Neuronal stem cell (in vitro differentiated cells): ENCODE data around the gene NATD1.

Source experiments
- DNase-seq: peaks from one replicate; pipeline ENCODE4 v3.0.0-alpha.2; 2013; ENCODE audit warnings: low spot score
- H2AFZ ChIP-seq: one replicate; pipeline ENCODE4 v1.6.1; 2013; ENCODE audit warnings: mild to moderate bottlenecking, low read length, inconsistent platforms
- H2AK5ac ChIP-seq: 2 replicates; pipeline ENCODE4 v1.6.1; 2013; ENCODE audit warnings: low read depth, mild to moderate bottlenecking, inconsistent platforms, low read length, moderate library complexity, mixed read lengths
- H2BK120ac ChIP-seq: 2 replicates; pipeline ENCODE4 v1.6.1; 2013; ENCODE audit warnings: low read depth, mild to moderate bottlenecking, inconsistent platforms, low read length, moderate library complexity, mixed read lengths
- H2BK12ac ChIP-seq: one replicate; pipeline ENCODE4 v1.6.1; 2013; ENCODE audit warnings: low read length, inconsistent platforms
- H2BK15ac ChIP-seq: 2 replicates; pipeline ENCODE4 v1.6.1; 2013; ENCODE audit warnings: mild to moderate bottlenecking, low read length, inconsistent platforms, mixed read lengths
- H2BK5ac ChIP-seq: one replicate; pipeline ENCODE4 v1.6.1; 2013; ENCODE audit warnings: inconsistent platforms, mild to moderate bottlenecking, low read length, moderate library complexity
- H3K14ac ChIP-seq: one replicate; pipeline ENCODE4 v1.6.1; 2013; ENCODE audit warnings: low read length, inconsistent platforms
- H3K18ac ChIP-seq: 2 replicates; pipeline ENCODE4 v1.6.1; 2013; ENCODE audit warnings: low read length, inconsistent platforms
- H3K23ac ChIP-seq: 2 replicates; pipeline ENCODE4 v1.6.1; 2013; ENCODE audit warnings: low read depth, mild to moderate bottlenecking, mixed read lengths, low read length, inconsistent platforms; ENCODE audit not compliant: poor library complexity
- H3K27ac ChIP-seq: replicated peaks from 3 replicates; pipeline ENCODE4 v1.5.1; 2013; ENCODE audit warnings: low read length, inconsistent platforms
- H3K27me3 ChIP-seq, 3 experiments: 2 replicates each; pipeline ENCODE4 v1.6.1; 2013; ENCODE audit warnings: low read length in 3 of 3, mild to moderate bottlenecking in 2 of 3, inconsistent platforms in 1 of 3, low read depth in 1 of 3, mixed read lengths in 1 of 3, moderate library complexity in 1 of 3; ENCODE audit not compliant: control insufficient read depth in 3 of 3, insufficient read depth in 3 of 3
- H3K36me3 ChIP-seq, 2 donors: replicated peaks in 1 of 2; 2 replicates each; pipeline ENCODE4 v1.6.1; 2013; ENCODE audit warnings: low read length in 2 of 2; ENCODE audit not compliant: control insufficient read depth in 2 of 2, insufficient read depth in 2 of 2
- H3K4ac ChIP-seq: 2 replicates; pipeline ENCODE4 v1.6.1; 2013; ENCODE audit warnings: inconsistent platforms, mild to moderate bottlenecking, low read length, moderate library complexity
- H3K4me1 ChIP-seq, 2 donors: 1 replicate in 1 of 2; 2 replicates in 1 of 2; pipeline ENCODE4 v1.6.1; 2013; ENCODE audit warnings: low read length in 2 of 2, low read depth in 1 of 2; ENCODE audit not compliant: control insufficient read depth in 2 of 2, insufficient read depth in 1 of 2
- H3K4me2 ChIP-seq: one replicate; pipeline ENCODE4 v1.6.1; 2013; ENCODE audit warnings: mild to moderate bottlenecking, low read length, inconsistent platforms; ENCODE audit not compliant: insufficient read depth, poor library complexity, severe bottlenecking
- H3K4me3 ChIP-seq, 2 donors: 2 replicates each; pipeline ENCODE4 v1.5.1; 2013; ENCODE audit warnings: low read length in 2 of 2, mild to moderate bottlenecking in 2 of 2, inconsistent platforms in 1 of 2, moderate library complexity in 1 of 2
- H3K79me1 ChIP-seq: one replicate; pipeline ENCODE4 v1.6.1; 2013; ENCODE audit warnings: low read depth, mild to moderate bottlenecking, inconsistent platforms, low read length, moderate library complexity
- H3K9ac ChIP-seq: one replicate; pipeline ENCODE4 v1.6.1; 2013; ENCODE audit warnings: mild to moderate bottlenecking, low read depth, low read length, inconsistent platforms; ENCODE audit not compliant: poor library complexity
- H3K9me3 ChIP-seq, 2 donors: replicated peaks in 1 of 2; 2 replicates each; pipeline versions ENCODE3 to v1.6.1; 2013; ENCODE audit warnings: low read length in 2 of 2, mild to moderate bottlenecking in 2 of 2, inconsistent platforms in 1 of 2, low read depth in 1 of 2, mixed read lengths in 1 of 2, moderate library complexity in 1 of 2; ENCODE audit not compliant: control insufficient read depth in 2 of 2, insufficient read depth in 1 of 2
- H4K8ac ChIP-seq: one replicate; pipeline ENCODE4 v1.6.1; 2013; ENCODE audit warnings: low read depth, mild to moderate bottlenecking, inconsistent platforms, low read length, moderate library complexity
- H4K91ac ChIP-seq: one replicate; pipeline ENCODE4 v1.6.1; 2013; ENCODE audit warnings: low read length, low read depth, mild to moderate bottlenecking, inconsistent platforms; ENCODE audit not compliant: poor library complexity
- WGBS, 2 donors: extraction: QIAGEN DNeasy Blood & Tissue Kit; methylation state at CpG; one replicate each; pipeline ENCODE4 v1.1.7; 2013; ENCODE audit warnings: missing lambda C conversion rate in 2 of 2, mixed read lengths in 1 of 2; ENCODE audit not compliant: insufficient read length in 2 of 2, insufficient replicate concordance in 1 of 2; ENCODE audit errors: extremely low coverage in 2 of 2; 5-methylcytosine and 5-hydroxymethylcytosine counted together

The NATD1 gene

GRCh38 chr17:21297026-21297520, 43.9 kb upstream of the NATD1 start:
- peak overlapping the region; percentile 43 for H3K14ac ChIP-seq
- peak overlapping the region; percentile 63 for H2BK12ac ChIP-seq
- H3K4me2 ChIP-seq, result no peak overlapping the region
- H2BK15ac ChIP-seq, result peak overlapping the region; percentile 24
- no peak overlapping the region for H2BK120ac ChIP-seq
- H3K79me1 ChIP-seq, result peaks cover 7% of the 10 kb centered on the region
- H4K8ac ChIP-seq, result peak overlapping the region; percentile 54
- no peak overlapping the region for H2AFZ ChIP-seq
- no CpG with 5 or more reads among the region's 10 CpGs for WGBS, 2 donors
- peak overlapping the region; percentile 72 for H2AK5ac ChIP-seq
- H3K18ac ChIP-seq, result peak overlapping the region; percentile 24
- H3K36me3 ChIP-seq, result peaks cover 7 to 27% of the 10 kb centered on the region in 2 donors
- no peak for DNase-seq
- no peak overlapping the region for H3K9ac ChIP-seq
- H2BK5ac ChIP-seq, result peak overlapping the region; percentile 19
- H3K9me3 ChIP-seq, result peaks cover 0 to 26% of the 10 kb centered on the region in 2 donors
- H3K27ac ChIP-seq, result no peak overlapping the region
- H3K27me3 ChIP-seq, result no peaks in the 10 kb centered on the region
- H3K23ac ChIP-seq, result peak overlapping the region; percentile 87
- H3K4ac ChIP-seq, result peak overlapping the region; percentile 41
- no peaks in the 10 kb centered on the region for H3K4me1 ChIP-seq
- H4K91ac ChIP-seq, result peak overlapping the region; percentile 16
- no peak overlapping the region for H3K4me3 ChIP-seq

DNA sequence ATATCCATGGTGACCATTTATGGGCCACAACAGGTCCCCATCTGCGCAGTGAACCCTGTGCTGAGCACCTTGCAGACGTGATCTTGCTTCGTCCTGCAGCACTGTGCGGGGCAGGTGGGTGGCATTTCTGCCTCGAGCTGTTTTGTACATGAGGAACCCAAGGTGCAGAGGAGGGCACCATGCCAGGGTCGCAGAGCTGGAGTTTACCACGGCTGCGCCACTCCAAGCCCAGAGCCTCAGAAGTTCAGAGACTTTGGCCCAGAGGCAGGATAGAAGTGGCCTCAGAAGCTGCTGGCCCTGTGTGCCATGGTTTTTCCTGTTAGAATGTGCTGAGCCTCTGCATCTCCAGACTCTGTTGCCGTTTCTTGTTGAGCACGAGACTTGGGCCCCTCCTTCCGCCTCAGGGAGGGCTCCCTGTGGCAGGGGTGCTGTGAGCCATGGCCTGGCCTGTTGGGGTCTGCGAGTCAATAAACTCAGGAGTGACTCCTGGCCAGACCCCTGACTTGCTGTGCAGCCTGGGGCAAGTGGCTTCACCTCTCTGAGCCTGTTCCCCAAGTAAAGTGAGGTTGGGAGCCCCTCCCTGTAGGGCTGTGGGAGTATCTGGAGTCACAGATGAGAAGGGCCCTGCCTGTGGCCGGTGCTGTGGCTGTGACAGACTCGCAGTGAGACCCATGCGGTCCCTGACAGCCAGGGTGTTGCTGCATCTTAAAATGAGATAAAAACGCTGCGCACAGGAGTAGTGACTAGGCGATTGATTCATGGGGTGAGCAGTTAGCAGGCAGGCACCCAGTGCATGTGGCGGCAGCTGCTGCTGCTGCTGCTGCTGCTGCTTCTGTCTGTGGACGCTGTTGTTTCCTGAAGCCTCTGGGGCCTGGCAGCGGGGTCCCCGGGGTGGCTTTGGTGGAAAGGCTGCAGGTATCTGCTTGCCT, 43.2 kb upstream of the NATD1 start:
- H3K4me3 ChIP-seq, result no peak overlapping the region
- H3K9me3 ChIP-seq, result peaks cover 0 to 28% of the 10 kb centered on the region in 2 donors
- H4K91ac ChIP-seq, result no peak overlapping the region
- H3K36me3 ChIP-seq, result peaks cover 7 to 26% of the 10 kb centered on the region in 2 donors
- peak overlapping the region; percentile 57 for H3K18ac ChIP-seq
- H2BK5ac ChIP-seq, result peak overlapping the region; percentile 19
- H3K27ac ChIP-seq, result no peak overlapping the region
- no peak for DNase-seq
- WGBS, 2 donors, result no CpG with 5 or more reads among the region's 22 CpGs
- H2BK12ac ChIP-seq, result no peak overlapping the region
- no peak overlapping the region for H2AFZ ChIP-seq
- peak overlapping the region; percentile 26 for H3K9ac ChIP-seq
- peak overlapping the region; percentile 49 for H3K14ac ChIP-seq
- peak overlapping the region; percentile 15 for H2AK5ac ChIP-seq
- H3K4me1 ChIP-seq, result peaks cover 0 to 5% of the 10 kb centered on the region in 2 donors
- H2BK15ac ChIP-seq, result no peak overlapping the region
- H3K23ac ChIP-seq, result peak overlapping the region; percentile 87
- no peak overlapping the region for H3K4me2 ChIP-seq
- no peak overlapping the region for H4K8ac ChIP-seq
- H3K4ac ChIP-seq, result peak overlapping the region; percentile 41
- no peaks in the 10 kb centered on the region for H3K27me3 ChIP-seq
- H3K79me1 ChIP-seq, result peaks cover 9% of the 10 kb centered on the region
- H2BK120ac ChIP-seq, result no peak overlapping the region

- Histone ChIP-seq H3K9me3 (peaks cover 0 to 19% of the 10 kb centered on the region in 2 donors), H3K27ac (no peak overlapping the region), H2AFZ (no peak overlapping the region), H2BK5ac (no peak overlapping the region), H3K79me1 (peaks cover 5% of the 10 kb centered on the region), H3K4ac (peak overlapping the region; percentile 19), H2AK5ac (peak overlapping the region; percentile 17), H4K91ac (no peak overlapping the region), H2BK12ac (peak overlapping the region; percentile 32), H3K4me1 (peaks cover 0 to 6% of the 10 kb centered on the region in 2 donors), H3K23ac (peak overlapping the region; percentile 48), H3K4me3 (no peak overlapping the region), H2BK15ac (peak overlapping the region; percentile 66), H2BK120ac (no peak overlapping the region), H4K8ac (no peak overlapping the region), H3K36me3 (peaks cover under 1 to 16% of the 10 kb centered on the region in 2 donors), H3K18ac (peak overlapping the region; percentile 66), H3K14ac (peak overlapping the region; percentile 0), H3K4me2 (no peak overlapping the region), H3K9ac (peak overlapping the region; percentile 13), H3K27me3 (peaks cover 0 to 1% (median 0%) of the 10 kb centered on the region in 3 experiments)
- WGBS, 2 donors, result no CpG with 5 or more reads among the region's 19 CpGs
- DNase-seq, result no peak
These were observed 42.1 kb upstream of the NATD1 start for GRCh38 chr17:21295036-21295952.
